Measurements from ENCODE around the gene AGPAT2.

AGPAT2 gene

GRCh38 chr9:136661641-136662325 lies 25.5 kb downstream of the AGPAT2 start:
- no peak overlapping the region for H3K27ac ChIP-seq
- TF ChIP-seq, protein P1, sequence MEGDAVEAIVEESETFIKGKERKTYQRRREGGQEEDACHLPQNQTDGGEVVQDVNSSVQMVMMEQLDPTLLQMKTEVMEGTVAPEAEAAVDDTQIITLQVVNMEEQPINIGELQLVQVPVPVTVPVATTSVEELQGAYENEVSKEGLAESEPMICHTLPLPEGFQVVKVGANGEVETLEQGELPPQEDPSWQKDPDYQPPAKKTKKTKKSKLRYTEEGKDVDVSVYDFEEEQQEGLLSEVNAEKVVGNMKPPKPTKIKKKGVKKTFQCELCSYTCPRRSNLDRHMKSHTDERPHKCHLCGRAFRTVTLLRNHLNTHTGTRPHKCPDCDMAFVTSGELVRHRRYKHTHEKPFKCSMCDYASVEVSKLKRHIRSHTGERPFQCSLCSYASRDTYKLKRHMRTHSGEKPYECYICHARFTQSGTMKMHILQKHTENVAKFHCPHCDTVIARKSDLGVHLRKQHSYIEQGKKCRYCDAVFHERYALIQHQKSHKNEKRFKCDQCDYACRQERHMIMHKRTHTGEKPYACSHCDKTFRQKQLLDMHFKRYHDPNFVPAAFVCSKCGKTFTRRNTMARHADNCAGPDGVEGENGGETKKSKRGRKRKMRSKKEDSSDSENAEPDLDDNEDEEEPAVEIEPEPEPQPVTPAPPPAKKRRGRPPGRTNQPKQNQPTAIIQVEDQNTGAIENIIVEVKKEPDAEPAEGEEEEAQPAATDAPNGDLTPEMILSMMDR (IDR thresholded peaks at IDR 0.05) = no peak

- TF ChIP-seq, protein P1 (IDR thresholded peaks at IDR 0.05) = no peak
- no peak for TF ChIP-seq ZFX (IDR thresholded peaks at IDR 0.05; ENCODE audit: borderline replicate concordance)
- no peak overlapping the region for H3K27ac ChIP-seq
Observed at GRCh38 chr9:136660971-136661550, 26.2 kb downstream of the AGPAT2 start.

DNA sequence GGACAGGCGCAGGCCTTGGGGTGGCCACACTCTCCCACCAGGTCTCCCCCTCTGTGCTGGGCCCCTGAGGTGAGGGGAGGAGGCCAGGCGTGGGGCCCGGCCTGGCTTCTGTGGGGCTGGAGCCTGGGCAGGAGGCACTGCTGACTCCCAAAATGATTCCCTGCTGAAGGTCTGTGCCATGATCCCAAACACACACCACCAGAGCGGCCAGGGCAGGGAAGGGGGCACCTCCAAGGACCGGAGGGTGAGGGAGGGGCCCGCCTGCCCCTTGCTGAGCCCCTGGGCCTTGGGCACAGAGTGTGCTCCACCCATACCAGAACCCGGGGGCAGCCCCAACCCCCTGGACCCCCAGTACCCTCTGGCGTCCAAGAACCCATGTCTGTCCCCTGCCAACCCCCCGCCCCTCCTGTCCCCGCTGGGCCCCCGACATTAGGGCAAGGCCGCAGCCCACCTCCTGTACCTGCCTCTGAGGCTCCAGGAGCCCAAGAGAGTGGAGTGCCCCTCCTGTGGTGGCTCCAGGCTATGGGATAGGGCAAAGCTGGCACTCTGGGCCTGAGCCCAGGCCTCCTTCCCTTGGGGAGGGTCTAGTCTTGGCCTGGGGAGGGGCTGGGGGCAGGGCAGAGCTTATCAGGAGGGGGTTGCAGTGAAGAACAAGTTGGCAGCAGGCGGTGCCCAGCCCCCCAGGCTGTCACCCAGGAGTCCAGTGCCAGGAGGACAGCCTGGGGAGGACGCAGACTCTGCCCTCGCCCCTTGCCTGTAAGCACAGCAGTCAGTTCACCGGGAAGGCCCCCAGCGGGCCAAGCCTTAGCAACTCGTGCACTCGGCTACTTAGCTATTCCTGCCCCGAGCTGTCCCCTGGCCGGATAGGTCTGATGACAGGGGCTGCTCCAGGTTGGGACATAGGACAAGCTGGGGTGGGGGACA lies 27.1 kb downstream of the AGPAT2 start:
- no peak for TF ChIP-seq ZFX (IDR thresholded peaks at IDR 0.05; ENCODE audit: borderline replicate concordance)
- TF ChIP-seq, protein P1 (IDR thresholded peaks at IDR 0.05) = no peak
- no peak overlapping the region for H3K27ac ChIP-seq

- TF ChIP-seq, protein P1 (IDR thresholded peaks at IDR 0.05) = no peak
- TF ChIP-seq ZFX (IDR thresholded peaks at IDR 0.05; ENCODE audit: borderline replicate concordance) = no peak
- no peak overlapping the region for H3K27ac ChIP-seq
Observed at GRCh38 chr9:136658849-136659535, 28.3 kb downstream of the AGPAT2 start.

- no peak overlapping the region for H3K27ac ChIP-seq
- no peak for TF ChIP-seq ZFX (IDR thresholded peaks at IDR 0.05; ENCODE audit: borderline replicate concordance)
- TF ChIP-seq, protein P1 (IDR thresholded peaks at IDR 0.05) = no peak
Observed at GRCh38 chr9:136657974-136658848, 29.0 kb downstream of the AGPAT2 start.

- H3K27ac ChIP-seq = no peak overlapping the region
- TF ChIP-seq, protein P1 (IDR thresholded peaks at IDR 0.05) = no peak
- no peak for TF ChIP-seq ZFX (IDR thresholded peaks at IDR 0.05; ENCODE audit: borderline replicate concordance)
Observed at GRCh38 chr9:136656795-136657611, 30.3 kb downstream of the AGPAT2 start.

All from 22Rv1 (cell line).